ENCODE results near the gene TTC16. TPM values are rescaled to one million over a fixed set of nuclear protein-coding genes. Genes with fewer than 3 reads are reported as not detected.

The TTC16 gene
- total and polyA plus RNA-seq, 4 donors = 0.02 to 0.08 TPM; not detected in 2

DNA sequence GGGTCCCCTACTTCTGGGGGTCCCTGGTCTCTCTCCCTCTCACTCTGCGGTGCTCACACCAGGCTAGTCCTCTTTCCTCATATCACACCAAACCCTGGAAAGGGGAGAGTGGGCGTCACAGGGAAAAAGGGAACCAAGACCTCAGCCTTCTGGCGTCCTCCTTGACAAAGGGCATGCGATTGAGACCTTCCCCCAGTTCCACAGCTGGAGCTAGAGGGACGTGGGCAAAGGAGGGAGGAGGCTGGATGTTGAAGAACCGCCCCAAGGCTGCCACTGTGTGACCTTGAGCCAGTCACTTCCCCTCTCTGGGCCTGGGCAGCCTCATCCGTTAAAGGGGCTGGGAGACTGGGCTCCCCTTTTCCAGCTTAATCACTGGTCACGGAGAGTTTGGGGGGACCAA lies 37.7 kb downstream of the TTC16 start:
- peaks cover 0 to 8% (median 0%) of the 10 kb centered on the region in 4 donors for H3K4me1 ChIP-seq (ENCODE audit: control insufficient read depth in 4 of 4, insufficient read depth in 4 of 4, low read length in 3 of 4)
- DNase-seq (ENCODE audit: low spot score) = no peak
- no peaks in the 10 kb centered on the region for H3K27me3 ChIP-seq (ENCODE audit: control insufficient read depth in 4 of 4, insufficient read depth in 4 of 4, low read length in 3 of 4)
- H3K36me3 ChIP-seq (ENCODE audit: control insufficient read depth in 4 of 4, insufficient read depth in 3 of 4, low read depth in 1 of 4, low read length in 3 of 4) = peaks cover 0 to 3% (median under 1%) of the 10 kb centered on the region in 4 donors
- TF ChIP-seq, protein P1, sequence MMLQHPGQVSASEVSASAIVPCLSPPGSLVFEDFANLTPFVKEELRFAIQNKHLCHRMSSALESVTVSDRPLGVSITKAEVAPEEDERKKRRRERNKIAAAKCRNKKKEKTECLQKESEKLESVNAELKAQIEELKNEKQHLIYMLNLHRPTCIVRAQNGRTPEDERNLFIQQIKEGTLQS (IDR thresholded peaks at IDR 0.05) = no peak
- TF ChIP-seq, protein P2, sequence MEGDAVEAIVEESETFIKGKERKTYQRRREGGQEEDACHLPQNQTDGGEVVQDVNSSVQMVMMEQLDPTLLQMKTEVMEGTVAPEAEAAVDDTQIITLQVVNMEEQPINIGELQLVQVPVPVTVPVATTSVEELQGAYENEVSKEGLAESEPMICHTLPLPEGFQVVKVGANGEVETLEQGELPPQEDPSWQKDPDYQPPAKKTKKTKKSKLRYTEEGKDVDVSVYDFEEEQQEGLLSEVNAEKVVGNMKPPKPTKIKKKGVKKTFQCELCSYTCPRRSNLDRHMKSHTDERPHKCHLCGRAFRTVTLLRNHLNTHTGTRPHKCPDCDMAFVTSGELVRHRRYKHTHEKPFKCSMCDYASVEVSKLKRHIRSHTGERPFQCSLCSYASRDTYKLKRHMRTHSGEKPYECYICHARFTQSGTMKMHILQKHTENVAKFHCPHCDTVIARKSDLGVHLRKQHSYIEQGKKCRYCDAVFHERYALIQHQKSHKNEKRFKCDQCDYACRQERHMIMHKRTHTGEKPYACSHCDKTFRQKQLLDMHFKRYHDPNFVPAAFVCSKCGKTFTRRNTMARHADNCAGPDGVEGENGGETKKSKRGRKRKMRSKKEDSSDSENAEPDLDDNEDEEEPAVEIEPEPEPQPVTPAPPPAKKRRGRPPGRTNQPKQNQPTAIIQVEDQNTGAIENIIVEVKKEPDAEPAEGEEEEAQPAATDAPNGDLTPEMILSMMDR (IDR thresholded peaks at IDR 0.05; ENCODE audit: low read depth, low read length, missing input control) = no peak
- TF ChIP-seq RAD21 (IDR thresholded peaks at IDR 0.05) (no peak), NR2F2 (IDR thresholded peaks at IDR 0.05) (no peak), SP1 (IDR thresholded peaks at IDR 0.05) (no peak), FOXA1 (IDR thresholded peaks at IDR 0.05) (no peak), JUND (IDR thresholded peaks at IDR 0.05) (no peak), EGR1 (IDR thresholded peaks at IDR 0.05; ENCODE audit: low read depth in 2 of 2) (no peak), TAF1 (conservative IDR thresholded peaks at IDR 0.05) (no peak), HNF4G (IDR thresholded peaks at IDR 0.05) (no peak), GABPA (IDR thresholded peaks at IDR 0.05 in 1 of 2, conservative IDR thresholded peaks at IDR 0.05 in 1 of 2) (no peak), RXRA (IDR thresholded peaks at IDR 0.05) (no peak), HNF4A (conservative IDR thresholded peaks at IDR 0.05) (no peak)
- TF ChIP-seq, protein P3, sequence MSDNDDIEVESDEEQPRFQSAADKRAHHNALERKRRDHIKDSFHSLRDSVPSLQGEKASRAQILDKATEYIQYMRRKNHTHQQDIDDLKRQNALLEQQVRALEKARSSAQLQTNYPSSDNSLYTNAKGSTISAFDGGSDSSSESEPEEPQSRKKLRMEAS (IDR thresholded peaks at IDR 0.05) = no peak
- TF ChIP-seq, protein P4, sequence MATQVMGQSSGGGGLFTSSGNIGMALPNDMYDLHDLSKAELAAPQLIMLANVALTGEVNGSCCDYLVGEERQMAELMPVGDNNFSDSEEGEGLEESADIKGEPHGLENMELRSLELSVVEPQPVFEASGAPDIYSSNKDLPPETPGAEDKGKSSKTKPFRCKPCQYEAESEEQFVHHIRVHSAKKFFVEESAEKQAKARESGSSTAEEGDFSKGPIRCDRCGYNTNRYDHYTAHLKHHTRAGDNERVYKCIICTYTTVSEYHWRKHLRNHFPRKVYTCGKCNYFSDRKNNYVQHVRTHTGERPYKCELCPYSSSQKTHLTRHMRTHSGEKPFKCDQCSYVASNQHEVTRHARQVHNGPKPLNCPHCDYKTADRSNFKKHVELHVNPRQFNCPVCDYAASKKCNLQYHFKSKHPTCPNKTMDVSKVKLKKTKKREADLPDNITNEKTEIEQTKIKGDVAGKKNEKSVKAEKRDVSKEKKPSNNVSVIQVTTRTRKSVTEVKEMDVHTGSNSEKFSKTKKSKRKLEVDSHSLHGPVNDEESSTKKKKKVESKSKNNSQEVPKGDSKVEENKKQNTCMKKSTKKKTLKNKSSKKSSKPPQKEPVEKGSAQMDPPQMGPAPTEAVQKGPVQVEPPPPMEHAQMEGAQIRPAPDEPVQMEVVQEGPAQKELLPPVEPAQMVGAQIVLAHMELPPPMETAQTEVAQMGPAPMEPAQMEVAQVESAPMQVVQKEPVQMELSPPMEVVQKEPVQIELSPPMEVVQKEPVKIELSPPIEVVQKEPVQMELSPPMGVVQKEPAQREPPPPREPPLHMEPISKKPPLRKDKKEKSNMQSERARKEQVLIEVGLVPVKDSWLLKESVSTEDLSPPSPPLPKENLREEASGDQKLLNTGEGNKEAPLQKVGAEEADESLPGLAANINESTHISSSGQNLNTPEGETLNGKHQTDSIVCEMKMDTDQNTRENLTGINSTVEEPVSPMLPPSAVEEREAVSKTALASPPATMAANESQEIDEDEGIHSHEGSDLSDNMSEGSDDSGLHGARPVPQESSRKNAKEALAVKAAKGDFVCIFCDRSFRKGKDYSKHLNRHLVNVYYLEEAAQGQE (IDR thresholded peaks at IDR 0.05) = no peak
- TF ChIP-seq, protein P5, sequence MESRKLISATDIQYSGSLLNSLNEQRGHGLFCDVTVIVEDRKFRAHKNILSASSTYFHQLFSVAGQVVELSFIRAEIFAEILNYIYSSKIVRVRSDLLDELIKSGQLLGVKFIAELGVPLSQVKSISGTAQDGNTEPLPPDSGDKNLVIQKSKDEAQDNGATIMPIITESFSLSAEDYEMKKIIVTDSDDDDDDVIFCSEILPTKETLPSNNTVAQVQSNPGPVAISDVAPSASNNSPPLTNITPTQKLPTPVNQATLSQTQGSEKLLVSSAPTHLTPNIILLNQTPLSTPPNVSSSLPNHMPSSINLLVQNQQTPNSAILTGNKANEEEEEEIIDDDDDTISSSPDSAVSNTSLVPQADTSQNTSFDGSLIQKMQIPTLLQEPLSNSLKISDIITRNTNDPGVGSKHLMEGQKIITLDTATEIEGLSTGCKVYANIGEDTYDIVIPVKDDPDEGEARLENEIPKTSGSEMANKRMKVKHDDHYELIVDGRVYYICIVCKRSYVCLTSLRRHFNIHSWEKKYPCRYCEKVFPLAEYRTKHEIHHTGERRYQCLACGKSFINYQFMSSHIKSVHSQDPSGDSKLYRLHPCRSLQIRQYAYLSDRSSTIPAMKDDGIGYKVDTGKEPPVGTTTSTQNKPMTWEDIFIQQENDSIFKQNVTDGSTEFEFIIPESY (IDR thresholded peaks at IDR 0.05) = no peak
- H3K9me3 ChIP-seq (ENCODE audit: control insufficient read depth in 4 of 4, low read length in 3 of 4) = no peaks in the 10 kb centered on the region
- no peak overlapping the region for H3K27ac ChIP-seq (ENCODE audit: low read depth in 1 of 2, low read length in 2 of 2)
- WGBS = 56% methylated on average over 8 of the region's 8 CpGs
- H3K9ac ChIP-seq (ENCODE audit: low read depth in 1 of 2, low read length in 2 of 2) = no peak overlapping the region
- no peak overlapping the region for H3K4me3 ChIP-seq (ENCODE audit: low read depth in 1 of 3, low read length in 3 of 3)
